T-helper 1 cell treated with Interleukin-12 subunit alpha and Interleukin-12 subunit beta and Interleukin-4 antibody, amounts not matched to agents 30 μg/mL and 1 μg/mL, for 36 hours (primary cell): ENCODE data around the gene POLRMT.
A peak's percentile ranks its signal among the peaks of the same experiment; 100 is the strongest.

Experiments used
- H3K27ac Mint-ChIP-seq: one replicate; pipeline ENCODE4 v1.8.0; 2021; ENCODE audit warnings: mild to moderate bottlenecking, mixed read lengths
- H3K27me3 Mint-ChIP-seq: one replicate; pipeline ENCODE4 v1.8.0; 2021; ENCODE audit warnings: low read depth, mixed read lengths
- H3K36me3 Mint-ChIP-seq: one replicate; pipeline ENCODE4 v1.8.0; 2021; ENCODE audit warnings: low read depth, mixed read lengths
- H3K4me1 Mint-ChIP-seq: one replicate; pipeline ENCODE4 v1.8.0; 2021; ENCODE audit warnings: low read depth, mixed read lengths
- H3K4me3 Mint-ChIP-seq: one replicate; pipeline ENCODE4 v1.8.0; 2021; ENCODE audit warnings: mild to moderate bottlenecking, moderate library complexity, mixed read lengths
- H3K9me3 Mint-ChIP-seq: one replicate; pipeline ENCODE4 v1.8.0; 2021; ENCODE audit warnings: mixed read lengths

The POLRMT gene

GRCh38 chr19:644789-645188 lies 11.5 kb upstream of the POLRMT start:
- Mint-ChIP-seq H3K9me3 (no peaks in the 10 kb centered on the region), H3K27me3 (no peaks in the 10 kb centered on the region), H3K27ac (no peak overlapping the region), H3K4me1 (no peaks in the 10 kb centered on the region), H3K4me3 (no peak overlapping the region), H3K36me3 (peaks cover 2% of the 10 kb centered on the region)

GRCh38 chr19:644363-644762 lies 11.0 kb upstream of the POLRMT start:
- H3K9me3 Mint-ChIP-seq, result no peaks in the 10 kb centered on the region
- H3K27me3 Mint-ChIP-seq, result no peaks in the 10 kb centered on the region
- H3K4me1 Mint-ChIP-seq, result peaks cover 1% of the 10 kb centered on the region
- no peak overlapping the region for H3K27ac Mint-ChIP-seq
- H3K36me3 Mint-ChIP-seq, result peaks cover 2% of the 10 kb centered on the region
- no peak overlapping the region for H3K4me3 Mint-ChIP-seq

- H3K4me1 Mint-ChIP-seq, result peaks cover 3% of the 10 kb centered on the region
- H3K27ac Mint-ChIP-seq, result no peak overlapping the region
- no peaks in the 10 kb centered on the region for H3K9me3 Mint-ChIP-seq
- no peaks in the 10 kb centered on the region for H3K27me3 Mint-ChIP-seq
- H3K4me3 Mint-ChIP-seq, result no peak overlapping the region
- peaks cover 2% of the 10 kb centered on the region for H3K36me3 Mint-ChIP-seq
These were observed 10.4 kb upstream of the POLRMT start for GRCh38 chr19:643736-644135.

DNA sequence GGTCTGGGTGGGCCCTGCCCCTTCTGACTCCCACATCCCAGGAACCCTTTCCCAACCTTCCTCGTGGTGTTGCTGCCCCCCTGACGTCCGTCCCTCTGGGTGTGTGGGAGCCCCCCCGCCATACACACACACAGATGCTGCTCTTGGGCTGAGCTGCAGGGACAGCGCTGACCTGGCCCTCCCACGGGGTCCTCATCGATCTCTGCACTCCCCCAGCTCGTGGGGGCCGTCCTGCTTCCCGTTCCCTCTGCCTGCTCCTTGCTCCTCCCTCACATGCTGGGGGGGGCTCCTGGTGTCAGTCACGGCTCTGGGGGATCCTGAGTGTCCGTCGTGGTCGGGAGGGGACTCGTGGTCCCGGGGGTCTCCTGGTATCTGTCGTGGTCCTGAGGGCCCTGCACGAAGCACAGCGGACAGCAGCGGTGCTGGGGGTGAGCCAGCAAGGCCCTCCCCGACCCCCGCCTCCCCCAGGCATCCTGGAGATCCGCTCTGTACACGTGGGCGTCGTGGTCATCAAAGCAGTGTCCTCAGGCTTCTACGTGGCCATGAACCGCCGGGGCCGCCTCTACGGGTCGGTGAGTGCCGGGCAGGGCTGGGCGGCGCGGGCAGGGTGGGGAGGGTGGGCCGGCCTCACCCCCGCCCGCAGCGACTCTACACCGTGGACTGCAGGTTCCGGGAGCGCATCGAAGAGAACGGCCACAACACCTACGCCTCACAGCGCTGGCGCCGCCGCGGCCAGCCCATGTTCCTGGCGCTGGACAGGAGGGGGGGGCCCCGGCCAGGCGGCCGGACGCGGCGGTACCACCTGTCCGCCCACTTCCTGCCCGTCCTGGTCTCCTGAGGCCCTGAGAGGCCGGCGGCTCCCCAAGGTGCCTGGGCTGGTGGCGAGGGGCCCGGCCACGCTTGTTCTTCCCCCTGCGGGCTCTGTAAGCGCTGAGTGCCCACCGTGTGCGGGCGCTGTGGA lies 9.7 kb upstream of the POLRMT start:
- no peak overlapping the region for H3K4me3 Mint-ChIP-seq

DNA sequence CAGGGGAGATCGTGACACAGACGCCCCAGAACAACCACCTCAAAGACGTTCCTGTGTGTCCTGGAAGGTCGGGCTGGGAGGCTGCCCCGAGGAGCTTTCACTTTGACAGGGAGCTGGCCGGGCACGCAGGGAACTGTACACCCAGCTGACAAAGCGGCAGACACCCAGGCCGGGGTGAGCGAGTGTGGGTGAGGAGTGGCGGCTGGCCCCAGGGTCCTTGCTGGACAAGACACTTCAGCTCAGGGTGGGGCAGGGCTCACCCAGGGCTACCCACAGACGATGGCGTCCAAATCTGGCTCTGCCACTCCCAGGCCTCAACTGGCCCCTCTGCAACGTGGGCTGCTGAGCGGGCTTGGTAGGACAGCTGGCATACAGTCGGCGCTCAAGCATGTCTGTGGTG lies 8.4 kb upstream of the POLRMT start:
- H3K9me3 Mint-ChIP-seq, result no peaks in the 10 kb centered on the region
- peaks cover 2% of the 10 kb centered on the region for H3K36me3 Mint-ChIP-seq
- H3K27me3 Mint-ChIP-seq, result peaks cover 4% of the 10 kb centered on the region
- H3K4me3 Mint-ChIP-seq, result no peak overlapping the region
- peaks cover 3% of the 10 kb centered on the region for H3K4me1 Mint-ChIP-seq
- no peak overlapping the region for H3K27ac Mint-ChIP-seq

More for the DNA sequence above, 9.7 kb upstream of the POLRMT start:
- Mint-ChIP-seq H3K27ac (no peak overlapping the region), H3K9me3 (no peaks in the 10 kb centered on the region), H3K27me3 (no peaks in the 10 kb centered on the region), H3K4me1 (peaks cover 3% of the 10 kb centered on the region), H3K36me3 (peaks cover 2% of the 10 kb centered on the region)

GRCh38 chr19:640606-641189 lies 7.4 kb upstream of the POLRMT start:
- H3K9me3 Mint-ChIP-seq, result no peaks in the 10 kb centered on the region
- H3K4me1 Mint-ChIP-seq, result peaks cover 3% of the 10 kb centered on the region
- no peak overlapping the region for H3K4me3 Mint-ChIP-seq
- H3K27me3 Mint-ChIP-seq, result peaks cover 4% of the 10 kb centered on the region
- no peaks in the 10 kb centered on the region for H3K36me3 Mint-ChIP-seq
- no peak overlapping the region for H3K27ac Mint-ChIP-seq

DNA sequence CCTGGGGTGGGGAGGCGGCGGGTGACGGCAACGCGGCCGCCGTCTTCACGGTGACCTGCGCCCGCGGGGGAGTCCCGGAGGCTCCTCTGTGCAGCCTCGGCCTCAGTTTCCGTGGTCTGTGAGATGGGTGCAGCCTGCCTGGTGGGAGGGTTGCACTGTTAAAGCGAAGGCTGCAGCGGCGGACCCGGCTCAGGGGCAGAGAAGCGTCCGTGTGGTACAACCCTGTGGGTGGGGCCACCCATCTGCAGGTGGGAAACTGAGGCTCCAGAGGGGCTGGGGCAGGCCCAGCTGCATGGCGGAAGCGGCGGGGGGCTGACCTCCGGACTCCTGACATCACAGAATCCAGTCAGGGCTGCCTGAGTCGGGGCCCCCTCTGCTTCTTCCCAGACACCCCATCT lies 6.8 kb upstream of the POLRMT start:
- peaks cover 3% of the 10 kb centered on the region for H3K4me1 Mint-ChIP-seq
- H3K36me3 Mint-ChIP-seq, result no peaks in the 10 kb centered on the region
- H3K27ac Mint-ChIP-seq, result no peak overlapping the region
- H3K27me3 Mint-ChIP-seq, result peaks cover 4% of the 10 kb centered on the region
- no peak overlapping the region for H3K4me3 Mint-ChIP-seq
- H3K9me3 Mint-ChIP-seq, result no peaks in the 10 kb centered on the region

DNA sequence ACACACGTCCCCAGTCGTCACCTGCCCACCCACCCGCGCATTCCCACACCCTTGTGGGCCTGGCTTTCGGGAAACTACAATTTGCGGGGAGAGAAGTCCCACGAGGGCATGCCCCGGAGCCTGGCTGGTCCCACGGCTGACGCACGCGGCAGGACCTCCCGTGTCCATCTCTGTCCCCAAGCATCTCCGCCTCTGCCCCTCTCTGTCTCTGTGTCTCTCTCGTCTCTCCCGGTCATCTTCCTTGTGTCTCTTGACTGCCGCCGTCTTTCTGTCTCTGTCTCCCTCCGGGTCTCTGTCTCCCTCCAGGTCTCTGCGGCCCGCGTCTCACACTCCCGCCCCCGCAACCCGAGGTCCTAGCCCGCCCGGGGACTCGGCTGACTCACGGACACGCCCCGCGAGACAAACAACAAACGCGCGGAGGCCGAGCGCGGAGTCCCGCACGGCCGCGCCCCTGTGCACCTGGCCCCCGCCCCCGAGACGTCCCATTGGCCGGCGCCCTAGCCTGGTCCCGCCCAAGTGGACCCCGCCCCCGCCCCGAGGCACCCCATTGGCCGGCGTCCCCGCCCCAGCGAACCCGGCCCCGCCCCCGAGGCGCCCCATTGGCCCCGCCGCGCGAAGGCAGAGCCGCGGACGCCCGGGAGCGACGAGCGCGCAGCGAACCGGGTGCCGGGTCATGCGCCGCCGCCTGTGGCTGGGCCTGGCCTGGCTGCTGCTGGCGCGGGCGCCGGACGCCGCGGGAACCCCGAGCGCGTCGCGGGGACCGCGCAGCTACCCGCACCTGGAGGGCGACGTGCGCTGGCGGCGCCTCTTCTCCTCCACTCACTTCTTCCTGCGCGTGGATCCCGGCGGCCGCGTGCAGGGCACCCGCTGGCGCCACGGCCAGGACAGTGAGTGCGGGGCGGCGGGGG lies 6.2 kb upstream of the POLRMT start, which contains the start of gene FGF22:
FGF22 (plus strand) TSS at position 627 of the 908 bp plus-strand sequence; CDS start at position 674, 47 bp downstream.
- peaks cover 4% of the 10 kb centered on the region for H3K27me3 Mint-ChIP-seq
- peak within 1 kb of the TSS; percentile 75 for H3K27ac Mint-ChIP-seq
- peak within 1 kb of the TSS; percentile 87 for H3K4me3 Mint-ChIP-seq
- H3K36me3 Mint-ChIP-seq, result no peaks in the 10 kb centered on the region
- H3K9me3 Mint-ChIP-seq, result no peaks in the 10 kb centered on the region
- H3K4me1 Mint-ChIP-seq, result peaks cover 3% of the 10 kb centered on the region

DNA sequence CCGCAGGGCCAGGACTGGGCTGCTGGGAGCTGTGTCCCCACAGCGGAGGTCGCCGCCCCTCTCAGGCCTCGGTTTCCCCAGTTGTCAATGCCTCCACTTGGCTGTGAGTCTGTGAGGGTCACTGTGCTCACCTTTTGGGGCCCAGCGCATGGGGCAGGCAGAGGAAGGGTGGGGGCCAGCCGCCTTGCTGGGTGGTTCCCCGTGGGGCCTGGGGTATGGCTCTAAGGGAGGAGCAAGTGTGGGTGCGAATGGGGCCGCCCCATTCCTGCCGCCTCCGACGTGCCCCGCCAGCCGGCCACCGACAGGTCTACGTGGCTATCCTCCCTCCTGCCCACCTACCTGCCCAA lies 5.5 kb upstream of the POLRMT start:
- peaks cover 4% of the 10 kb centered on the region for H3K27me3 Mint-ChIP-seq
- H3K4me1 Mint-ChIP-seq, result peaks cover 3% of the 10 kb centered on the region
- no peak overlapping the region for H3K27ac Mint-ChIP-seq
- no peaks in the 10 kb centered on the region for H3K9me3 Mint-ChIP-seq
- H3K36me3 Mint-ChIP-seq, result no peaks in the 10 kb centered on the region
- H3K4me3 Mint-ChIP-seq, result peak overlapping the region; percentile 87

GRCh38 chr19:634975-635652 lies 1.8 kb upstream of the POLRMT start:
- H3K27me3 Mint-ChIP-seq, result peaks cover 4% of the 10 kb centered on the region
- no peak overlapping the region for H3K27ac Mint-ChIP-seq
- H3K4me1 Mint-ChIP-seq, result peaks cover 11% of the 10 kb centered on the region
- H3K9me3 Mint-ChIP-seq, result no peaks in the 10 kb centered on the region
- no peak overlapping the region for H3K4me3 Mint-ChIP-seq
- H3K36me3 Mint-ChIP-seq, result peaks cover 2% of the 10 kb centered on the region

- Mint-ChIP-seq H3K4me1 (peaks cover 8% of the 10 kb centered on the region), H3K4me3 (peak overlapping the region; percentile 96), H3K9me3 (no peaks in the 10 kb centered on the region), H3K27ac (peak overlapping the region; percentile 97), H3K27me3 (peaks cover 4% of the 10 kb centered on the region), H3K36me3 (peaks cover 7% of the 10 kb centered on the region)
These were observed 676 bp upstream of the POLRMT start for GRCh38 chr19:633786-634639.

DNA sequence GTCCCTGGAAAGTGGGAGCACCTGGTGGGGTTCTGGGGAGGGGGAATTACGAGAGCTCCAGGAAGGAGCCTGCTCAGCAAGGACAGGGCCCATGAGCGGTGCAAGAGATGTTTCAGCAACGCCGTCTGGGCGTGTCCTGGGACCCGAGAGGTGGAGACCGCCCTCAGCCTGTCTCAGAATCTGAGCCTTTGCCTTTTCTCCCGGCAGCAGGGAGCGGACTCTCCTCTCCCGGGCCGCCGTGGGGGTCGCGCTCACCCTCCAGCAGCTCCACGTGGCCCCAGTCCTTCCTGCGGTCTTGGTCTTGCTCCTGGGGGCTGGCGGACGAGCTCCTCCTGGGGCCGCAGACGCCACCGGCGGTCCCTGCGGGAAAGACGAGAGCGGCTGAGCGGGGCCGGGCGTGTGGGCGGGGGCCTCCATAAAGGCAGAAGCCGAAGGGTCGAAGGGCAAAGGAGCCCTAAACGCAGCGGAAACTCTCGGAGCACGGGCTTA lies 714 bp downstream of the POLRMT start:
- H3K36me3 Mint-ChIP-seq, result peaks cover 11% of the 10 kb centered on the region
- H3K27me3 Mint-ChIP-seq, result peaks cover 4% of the 10 kb centered on the region
- peaks cover 8% of the 10 kb centered on the region for H3K4me1 Mint-ChIP-seq
- H3K27ac Mint-ChIP-seq, result peak overlapping the region; percentile 97
- no peaks in the 10 kb centered on the region for H3K9me3 Mint-ChIP-seq
- peak overlapping the region; percentile 96 for H3K4me3 Mint-ChIP-seq
